Fibroblast of lung (primary cell): ENCODE measurements around the gene AP3S2.

ENCODE experiments used
- EZH2 ChIP-seq: IDR thresholded peaks from 2 replicates; pipeline ENCODE4 v1.5.1; 2012; ENCODE audit warnings: low read length, control low read depth, mild to moderate bottlenecking; ENCODE audit errors: missing control alignments
- TF ChIP-seq, protein P1 (sequence below), 2 donors: IDR thresholded peaks in 1 of 2; conservative IDR thresholded peaks in 1 of 2; 1 replicate in 1 of 2; 2 replicates in 1 of 2; pipeline ENCODE4 v1.5.1; 2011 to 2012; ENCODE audit warnings: low read length in 2 of 2, control low read depth in 1 of 2, inconsistent platforms in 1 of 2, low read depth in 1 of 2, mild to moderate bottlenecking in 1 of 2

DNA sequence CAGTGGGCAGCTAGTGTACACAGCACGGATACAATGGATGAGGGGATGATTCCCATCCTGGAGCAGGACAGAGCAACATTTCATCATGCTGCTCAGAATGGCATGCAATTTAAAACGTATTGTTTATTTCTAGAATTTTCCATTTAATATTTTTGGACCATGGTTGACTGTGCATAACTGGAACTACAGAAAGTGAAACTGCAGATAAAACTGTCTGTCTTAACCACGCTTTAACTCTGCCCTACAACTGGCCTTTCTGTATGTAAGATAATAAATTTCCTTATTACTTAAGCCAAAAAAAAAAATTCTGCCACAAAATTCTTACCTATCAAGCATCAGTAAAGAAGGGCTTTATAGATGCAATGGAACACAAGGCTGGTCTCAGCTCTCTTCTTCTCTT lies 33.4 kb downstream of the AP3S2 start:
- TF ChIP-seq, protein P1, sequence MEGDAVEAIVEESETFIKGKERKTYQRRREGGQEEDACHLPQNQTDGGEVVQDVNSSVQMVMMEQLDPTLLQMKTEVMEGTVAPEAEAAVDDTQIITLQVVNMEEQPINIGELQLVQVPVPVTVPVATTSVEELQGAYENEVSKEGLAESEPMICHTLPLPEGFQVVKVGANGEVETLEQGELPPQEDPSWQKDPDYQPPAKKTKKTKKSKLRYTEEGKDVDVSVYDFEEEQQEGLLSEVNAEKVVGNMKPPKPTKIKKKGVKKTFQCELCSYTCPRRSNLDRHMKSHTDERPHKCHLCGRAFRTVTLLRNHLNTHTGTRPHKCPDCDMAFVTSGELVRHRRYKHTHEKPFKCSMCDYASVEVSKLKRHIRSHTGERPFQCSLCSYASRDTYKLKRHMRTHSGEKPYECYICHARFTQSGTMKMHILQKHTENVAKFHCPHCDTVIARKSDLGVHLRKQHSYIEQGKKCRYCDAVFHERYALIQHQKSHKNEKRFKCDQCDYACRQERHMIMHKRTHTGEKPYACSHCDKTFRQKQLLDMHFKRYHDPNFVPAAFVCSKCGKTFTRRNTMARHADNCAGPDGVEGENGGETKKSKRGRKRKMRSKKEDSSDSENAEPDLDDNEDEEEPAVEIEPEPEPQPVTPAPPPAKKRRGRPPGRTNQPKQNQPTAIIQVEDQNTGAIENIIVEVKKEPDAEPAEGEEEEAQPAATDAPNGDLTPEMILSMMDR (conservative IDR thresholded peaks at IDR 0.05 in 1 of 2, IDR thresholded peaks at IDR 0.05 in 1 of 2; ENCODE audit: low read depth in 1 of 2, low read length in 2 of 2): no peak
- TF ChIP-seq EZH2: no peak
